Measurements from ENCODE around the gene FAM78A.

FAM78A gene

GRCh38 chr9:131276094-131276888, at the start of gene FAM78A:
FAM78A (minus strand) TSS chr9:131276510; CDS start chr9:131276179, 331 bp downstream.
- DNase-seq = no peak

- DNase-seq = no peak
Measured at GRCh38 chr9:131324736-131325679, 48.7 kb upstream of the FAM78A start.

GRCh38 chr9:131323629-131324028, 47.3 kb upstream of the FAM78A start:
- DNase-seq = no peak

GRCh38 chr9:131320031-131320685, 43.8 kb upstream of the FAM78A start:
- no peak for DNase-seq

- DNase-seq = peak; percentile 18
Measured at GRCh38 chr9:131319486-131319885, 43.2 kb upstream of the FAM78A start.

GRCh38 chr9:131318231-131319085, 42.1 kb upstream of the FAM78A start:
- DNase-seq = peak; percentile 89

- no peak for DNase-seq
Measured at GRCh38 chr9:131312822-131313770, 36.8 kb upstream of the FAM78A start.

GRCh38 chr9:131312246-131312645, 35.9 kb upstream of the FAM78A start:
- no peak for DNase-seq

GRCh38 chr9:131310833-131311554, 34.7 kb upstream of the FAM78A start:
- no peak for DNase-seq

GRCh38 chr9:131309530-131310276, 33.4 kb upstream of the FAM78A start:
- DNase-seq = no peak

- no peak for DNase-seq
Measured at GRCh38 chr9:131308906-131309529, 32.7 kb upstream of the FAM78A start.

- DNase-seq = no peak
Measured at GRCh38 chr9:131308452-131308851, 32.1 kb upstream of the FAM78A start.

GRCh38 chr9:131307974-131308373, 31.7 kb upstream of the FAM78A start:
- DNase-seq = no peak

- no peak for DNase-seq
Measured at GRCh38 chr9:131306397-131307004, 30.2 kb upstream of the FAM78A start.

GRCh38 chr9:131304676-131305355, 28.5 kb upstream of the FAM78A start:
- no peak for DNase-seq

GRCh38 chr9:131303381-131304321, 27.3 kb upstream of the FAM78A start:
- DNase-seq = no peak
